ENCODE measurements around the gene AP1G1. TPM values are rescaled to one million over a fixed set of nuclear protein-coding genes. Genes with fewer than 3 reads are reported as not detected.
"Not testable (repeated sequence)": the region's sequence is repeated elsewhere in the genome, so short reads cannot be mapped to it uniquely, and the experiment has no call there.

The AP1G1 gene
- total RNA-seq (ENCODE audit: insufficient read depth, low replicate concordance) = 96.1 TPM

- peak; percentile 99 for DNase-seq (ENCODE audit: low spot score)
Measured at GRCh38 chr16:71808593-71809459, at the start of gene AP1G1. Gene AP1G1, minus strand, starts transcription at chr16:71808834. Its CDS starts 19,355 bp downstream, at chr16:71789479.

DNA sequence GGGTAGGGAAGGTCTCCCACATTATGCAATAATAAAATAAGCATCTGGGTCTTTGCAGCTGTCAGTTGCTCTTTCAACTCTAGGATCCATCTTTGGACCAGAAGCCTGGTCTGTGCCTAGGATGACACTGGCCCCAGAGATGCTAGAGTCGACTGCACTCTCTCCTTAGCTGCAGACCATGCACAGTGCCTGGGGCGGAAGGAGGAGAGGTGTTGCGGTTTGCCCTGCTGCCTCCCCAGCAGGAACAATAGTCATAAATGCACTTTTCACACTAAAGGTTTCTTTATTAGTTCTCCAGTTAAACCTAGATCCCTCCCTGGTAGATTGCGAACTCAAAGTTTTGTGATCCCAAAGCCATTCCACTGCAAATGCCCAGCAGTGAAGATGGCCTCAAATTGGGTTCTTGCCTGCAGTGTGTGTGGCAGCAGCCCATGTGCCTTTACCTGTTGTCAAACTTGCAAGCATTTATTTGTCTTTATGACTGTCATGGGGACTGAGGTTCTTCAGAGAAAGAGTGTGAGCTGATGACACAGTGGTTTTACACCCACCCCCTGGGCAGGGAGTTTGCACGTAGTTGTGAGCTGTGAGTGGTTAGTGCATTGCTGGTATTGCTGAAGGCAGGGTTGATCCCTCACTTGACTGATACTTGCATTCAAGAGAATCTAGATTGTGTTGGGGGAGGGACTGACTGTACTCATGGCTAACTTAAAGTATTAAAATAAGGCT is 47.5 kb upstream of the AP1G1 start:
- peak; percentile 27 for DNase-seq (ENCODE audit: low spot score)

DNA sequence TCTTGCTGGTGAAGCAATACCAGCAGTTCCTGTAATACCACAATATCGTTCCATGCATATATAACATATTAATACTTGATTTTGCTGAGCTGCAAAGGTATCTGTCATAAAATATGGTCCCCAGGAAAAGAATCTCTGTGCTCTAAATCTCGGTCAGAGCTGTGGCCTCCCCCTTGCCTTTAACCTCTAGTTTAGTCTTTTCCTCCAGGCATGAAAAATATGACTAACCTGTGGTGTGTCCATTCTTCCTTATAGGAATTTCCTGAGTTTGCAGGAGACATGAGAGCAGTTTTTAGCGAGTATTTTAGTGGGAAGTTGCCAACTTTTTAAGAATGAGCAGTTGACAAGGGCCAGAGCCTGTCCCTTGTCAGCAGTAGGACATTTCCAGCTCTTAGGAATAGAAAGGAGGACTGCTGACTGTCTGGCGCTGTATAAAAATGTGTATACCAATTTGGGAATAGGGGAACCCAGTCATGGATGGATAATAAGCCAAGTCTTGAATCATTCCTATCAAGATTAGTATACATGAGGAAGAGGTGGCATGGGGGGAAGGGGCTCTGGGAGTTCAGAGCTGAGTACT is 45.8 kb upstream of the AP1G1 start:
- no peak for DNase-seq (ENCODE audit: low spot score)

- no peak for DNase-seq (ENCODE audit: low spot score)
Measured at GRCh38 chr16:71853413-71853812, 44.8 kb upstream of the AP1G1 start.

- DNase-seq (ENCODE audit: low spot score) = no peak
Measured at GRCh38 chr16:71852561-71852960, 43.9 kb upstream of the AP1G1 start.

DNA sequence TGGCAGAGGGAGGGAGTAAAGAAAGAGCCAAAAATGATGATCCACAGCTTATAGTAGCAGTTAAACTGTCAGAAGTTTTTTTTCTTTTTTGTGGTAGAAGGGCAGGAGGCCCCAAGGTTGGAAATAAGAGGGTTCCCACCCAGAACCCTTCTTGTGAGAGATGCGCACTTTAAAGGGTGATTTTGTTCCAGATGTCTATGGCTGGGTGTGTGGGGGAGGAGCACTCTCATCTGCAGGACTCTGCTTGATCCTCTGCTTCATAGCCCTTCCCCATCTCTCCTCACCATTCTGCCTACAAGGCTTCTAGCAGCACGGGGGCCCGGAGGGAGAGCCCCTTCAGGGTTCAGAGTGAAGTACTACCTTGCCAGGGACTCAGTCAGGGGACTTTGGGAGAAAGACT is 43.5 kb upstream of the AP1G1 start:
- no peak for DNase-seq (ENCODE audit: low spot score)

DNA sequence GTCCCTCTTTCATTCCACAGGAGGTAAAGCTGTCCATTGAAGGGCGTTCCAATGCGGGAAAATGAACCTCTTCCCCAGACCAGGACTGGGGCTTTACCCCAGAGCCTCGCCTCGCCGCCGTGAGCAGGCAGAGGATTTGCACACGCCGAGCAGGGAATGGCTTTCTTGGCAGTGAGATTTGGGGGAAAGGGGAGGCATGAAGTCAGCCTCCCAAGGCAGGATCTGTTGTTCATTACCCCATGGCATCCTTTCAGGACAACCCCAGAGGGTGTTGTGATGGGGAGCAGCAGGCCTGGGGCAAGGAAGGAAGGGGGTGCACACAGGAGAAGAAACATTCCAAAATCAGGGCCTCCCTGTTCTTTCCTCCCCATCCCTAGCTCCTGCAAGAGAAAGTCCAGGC is 43.1 kb upstream of the AP1G1 start:
- peak; percentile 94 for DNase-seq (ENCODE audit: low spot score)

DNA sequence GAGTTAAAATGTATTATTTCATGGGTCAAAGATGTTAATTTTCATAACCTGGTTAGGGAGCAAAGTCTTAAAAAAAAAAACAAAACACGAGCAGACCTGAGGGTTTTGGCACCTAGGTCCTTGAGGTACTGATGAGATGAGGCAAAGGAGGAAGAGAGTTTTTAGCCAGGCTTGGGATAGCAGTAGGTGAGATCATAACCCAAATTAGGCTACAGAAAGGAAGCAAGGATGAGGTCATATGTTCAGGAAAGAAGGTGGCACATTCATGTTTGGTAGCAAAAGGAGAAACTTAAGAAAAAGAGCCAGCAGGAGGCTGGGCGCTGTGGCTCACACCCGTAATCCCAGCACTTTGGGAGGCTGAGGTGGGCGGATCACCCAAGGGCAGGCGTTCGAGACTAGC is 40.0 kb upstream of the AP1G1 start:
- no peak for DNase-seq (ENCODE audit: low spot score)

GRCh38 chr16:71847096-71847495 is 38.5 kb upstream of the AP1G1 start:
- DNase-seq (ENCODE audit: low spot score) = no peak

DNA sequence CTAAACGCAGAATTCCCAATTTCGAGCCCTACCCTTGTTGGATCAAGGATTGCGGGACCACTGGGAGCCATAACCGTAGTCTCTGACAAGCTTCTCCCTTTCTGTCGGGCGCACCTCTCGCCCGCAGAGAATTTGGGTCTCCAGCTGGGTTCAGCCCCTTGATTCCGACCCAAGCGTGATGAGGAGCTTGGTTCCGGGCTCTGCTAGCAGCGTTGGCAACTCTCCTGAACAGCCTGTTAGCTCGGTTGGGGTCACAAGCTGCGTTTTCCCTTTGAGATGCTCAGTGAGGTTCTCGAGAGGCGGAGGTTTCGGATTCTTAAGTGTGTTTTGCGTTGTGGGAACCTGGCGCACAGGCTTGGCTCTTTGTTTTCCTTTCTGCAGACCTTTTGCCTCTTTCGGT is 37.8 kb upstream of the AP1G1 start:
- DNase-seq (ENCODE audit: low spot score) = no peak

GRCh38 chr16:71845639-71846430 is 37.2 kb upstream of the AP1G1 start, which contains the start of gene ATXN1L:
Gene ATXN1L, plus strand, starts transcription at chr16:71845976. Its CDS starts 3,765 bp downstream, at chr16:71849741.
- DNase-seq (ENCODE audit: low spot score) = peak; percentile 93

DNA sequence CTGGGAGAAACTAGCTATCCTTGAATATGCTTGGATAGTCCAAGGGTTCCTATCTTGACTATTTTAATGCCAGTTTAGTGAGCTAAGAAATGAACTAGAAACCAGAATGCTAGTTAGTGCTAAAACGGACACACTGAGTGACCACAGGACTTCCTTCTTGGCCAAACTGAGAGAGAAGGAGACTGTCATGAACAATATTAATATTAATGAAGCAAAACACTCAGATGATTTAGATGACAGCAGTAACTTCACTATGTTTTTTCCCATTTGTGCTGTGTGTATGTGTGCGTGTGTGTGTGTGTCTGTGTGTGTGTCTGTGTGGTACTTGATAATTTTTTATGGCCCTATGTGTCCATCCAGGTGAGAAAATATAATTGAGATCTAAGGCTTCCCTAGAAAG is 34.9 kb upstream of the AP1G1 start:
- DNase-seq (ENCODE audit: low spot score) = no peak

GRCh38 chr16:71840052-71840451 is 31.4 kb upstream of the AP1G1 start:
- no peak for DNase-seq (ENCODE audit: low spot score)

DNA sequence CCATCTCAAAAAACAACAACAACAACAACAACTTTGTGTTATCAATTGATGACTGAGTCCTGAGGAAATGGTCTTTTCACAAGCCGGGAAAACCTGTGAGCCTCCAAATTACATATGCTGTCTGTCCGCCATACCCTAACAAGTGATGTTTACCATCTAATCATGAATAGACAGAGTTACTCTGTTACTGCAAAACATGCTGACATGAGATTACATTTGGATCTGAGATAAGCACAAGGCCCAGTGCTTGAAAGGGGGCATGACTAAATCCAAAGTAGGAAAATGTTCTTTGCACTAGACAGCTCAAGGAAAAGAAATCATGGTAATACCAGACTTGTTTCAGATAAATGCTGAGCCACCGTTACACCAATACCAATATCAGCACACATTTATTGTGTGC is 28.5 kb upstream of the AP1G1 start:
- no peak for DNase-seq (ENCODE audit: low spot score)

- DNase-seq (ENCODE audit: low spot score) = no peak
Measured at GRCh38 chr16:71834291-71834690, 25.7 kb upstream of the AP1G1 start.

DNA sequence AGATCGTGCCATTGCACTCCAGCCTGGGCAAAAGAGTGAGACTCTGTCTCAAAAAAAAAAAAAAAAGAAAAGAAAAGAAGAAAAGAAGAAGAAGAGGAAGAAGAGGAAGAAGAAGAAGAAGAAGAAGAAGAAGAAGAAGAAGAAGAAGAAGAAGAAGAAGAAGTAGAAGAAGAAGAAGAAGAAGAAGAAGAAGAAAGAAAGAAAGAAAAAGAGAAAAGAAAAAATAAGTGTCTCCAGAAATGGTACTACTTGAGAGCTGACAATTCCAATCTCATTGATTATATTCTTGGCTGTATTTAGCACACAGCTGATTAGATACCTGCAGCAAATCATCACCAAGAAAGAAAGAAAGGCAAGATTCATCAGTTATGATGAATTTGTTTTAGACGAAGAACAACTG is 23.5 kb upstream of the AP1G1 start:
- DNase-seq (ENCODE audit: low spot score) = not testable (repeated sequence)

DNA sequence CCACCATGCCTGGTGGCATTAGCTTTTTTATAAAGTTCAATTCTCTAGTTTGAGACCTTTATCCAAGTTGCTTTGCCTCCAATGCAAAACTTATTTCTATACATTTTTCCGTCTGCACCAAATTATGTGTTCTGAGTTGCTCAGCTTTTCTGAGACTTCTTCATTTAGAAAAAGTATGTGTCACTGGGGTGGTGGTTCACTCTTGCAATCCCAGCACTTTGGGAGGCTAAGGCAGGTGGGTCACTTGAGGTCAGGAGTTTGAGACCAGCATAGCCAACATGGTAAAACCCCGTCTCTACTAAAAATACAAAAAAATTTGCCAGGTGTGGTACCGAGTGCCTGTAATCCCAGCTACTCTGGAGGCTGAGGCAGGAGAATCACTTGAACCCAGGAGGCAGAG is 23.1 kb upstream of the AP1G1 start:
- not testable (repeated sequence) for DNase-seq (ENCODE audit: low spot score)

DNA sequence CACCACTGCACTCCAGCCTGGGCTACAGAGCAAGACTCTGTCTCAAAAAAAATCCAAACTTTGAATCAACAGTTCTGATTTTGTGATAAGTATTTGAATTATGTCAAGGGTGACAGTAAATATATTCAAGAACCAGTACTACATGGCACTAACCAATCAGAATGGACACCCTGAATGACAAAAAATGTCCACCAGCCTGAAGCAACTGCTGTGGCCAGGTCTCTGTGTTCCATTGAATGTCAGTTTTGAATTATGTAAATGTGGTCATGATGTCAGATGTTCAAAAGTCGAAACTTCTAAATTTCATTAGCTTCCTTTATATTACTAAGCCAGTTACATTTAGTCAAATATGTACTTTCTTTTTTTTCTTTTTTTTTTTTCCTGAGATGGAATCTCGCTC is 21.7 kb upstream of the AP1G1 start:
- no peak for DNase-seq (ENCODE audit: low spot score)

- DNase-seq (ENCODE audit: low spot score) = no peak
Measured at GRCh38 chr16:71826533-71827017, 17.9 kb upstream of the AP1G1 start.

DNA sequence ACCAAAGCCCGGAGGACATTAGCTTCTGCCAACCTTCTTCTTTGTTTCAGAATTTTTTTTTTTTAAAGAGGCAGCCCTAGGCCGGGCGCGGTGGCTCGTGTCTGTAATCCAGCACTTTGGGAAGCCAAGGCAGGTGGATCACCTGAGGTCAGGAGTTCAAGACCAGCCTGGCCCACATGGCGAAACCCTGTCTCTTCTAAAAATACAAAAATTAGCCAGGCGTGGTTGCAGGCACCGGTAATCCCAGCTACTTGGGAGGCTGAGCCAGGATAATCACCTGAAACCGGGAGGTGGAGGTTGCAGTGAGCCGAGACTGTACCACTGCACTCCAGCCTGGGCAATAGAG is 8.5 kb upstream of the AP1G1 start:
- DNase-seq (ENCODE audit: low spot score) = not testable (repeated sequence)

GRCh38 chr16:71811261-71811803 is 2.7 kb upstream of the AP1G1 start:
- DNase-seq (ENCODE audit: low spot score) = no peak
